Uterus (tissue), 4 donors: ENCODE results near the gene NKAIN2. TPM values are rescaled to one million over a fixed set of nuclear protein-coding genes. Genes with fewer than 3 reads are reported as not detected.

Experiments used
- DNase-seq, 2 donors: peaks; one replicate each; pipeline ENCODE4 v3.0.0-alpha.2; 2019 to 2020
- H3K27ac ChIP-seq, 2 donors: fragments of 200-600 bp; sonication (generic); 1 replicate in 1 of 2; 2 replicates in 1 of 2; pipeline ENCODE4 v1.5.1; 2016 to 2018
- H3K27me3 ChIP-seq, 2 donors: fragments of 200-600 bp; sonication (generic); one replicate each; pipeline ENCODE4 v1.5.1; 2018 to 2019; ENCODE audit warnings: control low read depth in 1 of 2
- H3K36me3 ChIP-seq, 2 donors: fragments of 200-600 bp; sonication (generic); one replicate each; pipeline ENCODE4 v1.5.1; 2019; ENCODE audit warnings: control low read depth in 1 of 2
- H3K4me1 ChIP-seq, 2 donors: fragments of 200-600 bp; sonication (generic); one replicate each; pipeline ENCODE4 v1.5.1; 2018 to 2019; ENCODE audit warnings: control low read depth in 1 of 2
- H3K4me3 ChIP-seq, 2 donors: fragments of 200-600 bp; sonication (generic); 1 replicate in 1 of 2; 2 replicates in 1 of 2; pipeline ENCODE4 v1.5.1; 2018 to 2019; ENCODE audit warnings: mild to moderate bottlenecking in 1 of 2
- H3K9me3 ChIP-seq, 2 donors: fragments of 200-600 bp; sonication (generic); one replicate each; pipeline ENCODE4 v1.5.1; 2019; ENCODE audit warnings: control low read depth in 1 of 2
- CTCF ChIP-seq, 4 experiments: fragments of 200-600 bp in 2 of 4; fragments of 450-650 bp in 2 of 4; sonication (generic) in 2 of 4; IDR thresholded peaks; one replicate each; pipeline ENCODE4 v1.5.1; 2016 to 2019; ENCODE audit warnings: antibody characterized with exemption in 4 of 4, mild to moderate bottlenecking in 2 of 4, moderate library complexity in 1 of 4
- POLR2A ChIP-seq, 2 donors: fragments of 450-650 bp; IDR thresholded peaks; one replicate each; pipeline ENCODE4 v1.6.1; 2016; ENCODE audit warnings: antibody characterized with exemption in 2 of 2, mild to moderate bottlenecking in 1 of 2, moderate library complexity in 1 of 2
- intact Hi-C: fragments of 100-400 bp; cut with DNase I; formaldehyde crosslinking; loops from one replicate; pipeline ENCODE4 v1.15.1; 2023; ENCODE audit warnings: low total_unique reads
- total RNA-seq, 4 donors: library from RNA; depleted of rRNA in 3 of 4; stranded (reverse); fragments of >200 nt in 3 of 4; gene quantifications; one replicate each; pipeline versions ENCODE4 v1.1.0 to v1.2.4, GENCODE V29; 2014 to 2023
- donor health status: DM: yes; HTN: yes; CAD: no.

Gene NKAIN2
- total RNA-seq, 4 donors from 2014 or later: 0.59 to 1.1 (median 1.0) TPM; not detected in 1

GRCh38 chr6:124054034-124054433 lies 250.4 kb downstream of the NKAIN2 start:
- H3K27ac ChIP-seq: no peak overlapping the region
- no peaks in the 10 kb centered on the region for H3K27me3 ChIP-seq
- H3K4me3 ChIP-seq: no peak overlapping the region
- H3K4me1 ChIP-seq: no peaks in the 10 kb centered on the region
- H3K36me3 ChIP-seq: no peaks in the 10 kb centered on the region
- no peak for DNase-seq
- no peak for TF ChIP-seq CTCF (IDR thresholded peaks at IDR 0.05)
- H3K9me3 ChIP-seq: no peaks in the 10 kb centered on the region
- intact Hi-C loops: no loop called here

GRCh38 chr6:124055395-124055794 lies 251.7 kb downstream of the NKAIN2 start:
- no peak overlapping the region for H3K27ac ChIP-seq
- intact Hi-C loops: no loop called here
- no peak for DNase-seq
- TF ChIP-seq POLR2A (IDR thresholded peaks at IDR 0.05) (no peak), CTCF (IDR thresholded peaks at IDR 0.05) (no peak)
- H3K36me3 ChIP-seq: no peaks in the 10 kb centered on the region
- no peaks in the 10 kb centered on the region for H3K4me1 ChIP-seq
- H3K4me3 ChIP-seq: no peak overlapping the region
- H3K27me3 ChIP-seq: no peaks in the 10 kb centered on the region
- H3K9me3 ChIP-seq: no peaks in the 10 kb centered on the region

GRCh38 chr6:124055963-124056362 lies 252.3 kb downstream of the NKAIN2 start:
- no peak for TF ChIP-seq POLR2A (IDR thresholded peaks at IDR 0.05)
- TF ChIP-seq CTCF (IDR thresholded peaks at IDR 0.05): no peak
- Histone ChIP-seq H3K27ac (no peak overlapping the region), H3K9me3 (no peaks in the 10 kb centered on the region), H3K27me3 (no peaks in the 10 kb centered on the region), H3K4me1 (no peaks in the 10 kb centered on the region), H3K36me3 (no peaks in the 10 kb centered on the region), H3K4me3 (no peak overlapping the region)
- intact Hi-C loops: no loop called here
- DNase-seq: no peak

GRCh38 chr6:124056407-124057334 lies 253.0 kb downstream of the NKAIN2 start:
- Histone ChIP-seq H3K4me3 (no peak overlapping the region), H3K27me3 (no peaks in the 10 kb centered on the region), H3K9me3 (no peaks in the 10 kb centered on the region), H3K27ac (no peak overlapping the region), H3K4me1 (no peaks in the 10 kb centered on the region), H3K36me3 (no peaks in the 10 kb centered on the region)
- no peak for TF ChIP-seq CTCF (IDR thresholded peaks at IDR 0.05)
- TF ChIP-seq POLR2A (IDR thresholded peaks at IDR 0.05): no peak
- intact Hi-C loops: no loop called here
- DNase-seq: no peak

GRCh38 chr6:124057461-124057860 lies 253.8 kb downstream of the NKAIN2 start:
- H3K4me3 ChIP-seq: no peak overlapping the region
- no peak overlapping the region for H3K27ac ChIP-seq
- TF ChIP-seq POLR2A (IDR thresholded peaks at IDR 0.05): no peak
- TF ChIP-seq CTCF (IDR thresholded peaks at IDR 0.05): no peak
- intact Hi-C loops: no loop called here
- H3K9me3 ChIP-seq: no peaks in the 10 kb centered on the region
- no peaks in the 10 kb centered on the region for H3K36me3 ChIP-seq
- DNase-seq: no peak
- H3K27me3 ChIP-seq: no peaks in the 10 kb centered on the region
- no peaks in the 10 kb centered on the region for H3K4me1 ChIP-seq
